ENCODE measurements around the gene NFYA.

NFYA gene

DNA sequence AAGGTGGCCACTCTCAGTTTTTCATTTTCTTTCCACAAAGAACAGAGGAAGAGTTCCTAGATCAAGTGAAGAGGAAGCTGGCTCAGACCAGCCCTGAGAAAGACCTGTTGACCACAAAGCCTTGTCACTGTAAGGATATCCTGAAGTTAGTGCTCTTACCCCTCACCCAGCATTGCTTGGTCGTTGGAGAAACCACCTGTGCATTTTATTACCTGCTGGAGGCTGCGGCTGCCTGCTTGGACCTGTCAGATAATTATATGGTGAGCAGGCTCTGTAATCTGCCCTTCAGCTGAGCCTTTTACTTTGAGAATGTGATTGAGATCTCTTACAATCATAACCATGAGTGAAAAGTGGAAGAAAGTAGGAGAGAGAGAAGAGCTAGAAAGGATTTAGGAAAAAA lies 59.5 kb downstream of the NFYA start:
- DNase-seq (ENCODE audit: low read depth), result no peak
- no peak overlapping the region for H3K4me3 ChIP-seq (ENCODE audit: low read depth, low read length)
- TF ChIP-seq, protein P1, sequence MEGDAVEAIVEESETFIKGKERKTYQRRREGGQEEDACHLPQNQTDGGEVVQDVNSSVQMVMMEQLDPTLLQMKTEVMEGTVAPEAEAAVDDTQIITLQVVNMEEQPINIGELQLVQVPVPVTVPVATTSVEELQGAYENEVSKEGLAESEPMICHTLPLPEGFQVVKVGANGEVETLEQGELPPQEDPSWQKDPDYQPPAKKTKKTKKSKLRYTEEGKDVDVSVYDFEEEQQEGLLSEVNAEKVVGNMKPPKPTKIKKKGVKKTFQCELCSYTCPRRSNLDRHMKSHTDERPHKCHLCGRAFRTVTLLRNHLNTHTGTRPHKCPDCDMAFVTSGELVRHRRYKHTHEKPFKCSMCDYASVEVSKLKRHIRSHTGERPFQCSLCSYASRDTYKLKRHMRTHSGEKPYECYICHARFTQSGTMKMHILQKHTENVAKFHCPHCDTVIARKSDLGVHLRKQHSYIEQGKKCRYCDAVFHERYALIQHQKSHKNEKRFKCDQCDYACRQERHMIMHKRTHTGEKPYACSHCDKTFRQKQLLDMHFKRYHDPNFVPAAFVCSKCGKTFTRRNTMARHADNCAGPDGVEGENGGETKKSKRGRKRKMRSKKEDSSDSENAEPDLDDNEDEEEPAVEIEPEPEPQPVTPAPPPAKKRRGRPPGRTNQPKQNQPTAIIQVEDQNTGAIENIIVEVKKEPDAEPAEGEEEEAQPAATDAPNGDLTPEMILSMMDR (IDR thresholded peaks at IDR 0.05; ENCODE audit: control insufficient read depth, extremely low read depth, insufficient read depth), result no peak

DNA sequence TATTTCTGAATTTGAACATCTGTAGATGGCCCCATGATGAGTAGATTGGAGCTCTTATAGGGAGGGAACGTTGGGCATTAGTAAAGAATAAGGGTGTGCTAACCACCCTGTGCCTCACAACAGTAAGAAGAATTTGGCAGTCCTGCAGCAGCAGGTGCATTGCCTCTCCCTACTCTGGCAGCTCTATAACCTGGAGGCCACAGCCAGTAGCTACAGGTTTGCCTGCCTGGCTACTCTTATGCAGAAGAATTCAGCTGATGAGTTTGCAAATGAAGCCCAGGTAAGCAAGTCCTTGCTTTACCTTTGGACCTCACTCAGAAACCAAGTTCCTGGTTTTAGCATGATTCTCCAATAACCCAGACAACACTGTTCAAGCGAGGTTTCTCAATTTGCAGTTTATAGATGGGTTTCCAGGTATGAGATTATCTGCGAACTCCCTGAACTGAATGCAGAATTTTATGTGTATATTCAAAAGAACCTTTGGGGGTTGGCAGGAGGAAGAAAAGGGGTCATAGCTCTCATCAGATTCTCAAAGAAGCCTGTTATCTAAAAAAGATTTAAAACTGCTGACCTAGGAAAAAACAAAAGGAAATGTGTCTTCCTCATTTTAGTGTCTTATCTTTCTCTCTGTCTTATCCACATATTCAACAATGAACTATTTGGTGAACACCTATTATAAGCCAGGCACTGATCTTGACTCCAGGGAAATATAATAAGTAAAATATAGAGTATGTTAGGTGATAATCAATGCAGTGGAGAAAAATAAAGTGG lies 62.5 kb downstream of the NFYA start:
- TF ChIP-seq, protein P1 (IDR thresholded peaks at IDR 0.05; ENCODE audit: control insufficient read depth, extremely low read depth, insufficient read depth), result no peak
- no peak for DNase-seq (ENCODE audit: low read depth)
- H3K4me3 ChIP-seq (ENCODE audit: low read depth, low read length), result no peak overlapping the region

DNA sequence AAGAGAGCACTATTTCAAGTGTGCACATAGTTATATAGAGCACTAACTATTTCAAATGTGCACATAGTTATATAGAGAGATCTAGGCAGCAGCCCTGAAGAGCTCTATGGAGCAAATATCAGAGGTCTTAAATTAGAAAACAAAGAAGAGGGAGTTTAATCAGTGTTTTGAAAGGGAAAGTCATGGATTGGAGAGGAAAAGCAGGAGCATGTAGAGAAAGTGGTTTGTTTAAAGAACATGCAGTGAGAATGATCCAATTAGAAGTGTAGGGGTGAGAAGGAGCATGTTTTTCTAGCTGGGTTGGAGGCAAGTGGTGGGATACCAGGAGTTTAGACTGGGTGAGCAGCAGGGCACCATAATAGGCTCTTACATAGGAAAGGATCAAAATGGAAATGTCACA lies 64.1 kb downstream of the NFYA start:
- no peak for DNase-seq (ENCODE audit: low read depth)
- TF ChIP-seq, protein P1 (IDR thresholded peaks at IDR 0.05; ENCODE audit: control insufficient read depth, extremely low read depth, insufficient read depth), result no peak
- H3K4me3 ChIP-seq (ENCODE audit: low read depth, low read length), result no peak overlapping the region

DNA sequence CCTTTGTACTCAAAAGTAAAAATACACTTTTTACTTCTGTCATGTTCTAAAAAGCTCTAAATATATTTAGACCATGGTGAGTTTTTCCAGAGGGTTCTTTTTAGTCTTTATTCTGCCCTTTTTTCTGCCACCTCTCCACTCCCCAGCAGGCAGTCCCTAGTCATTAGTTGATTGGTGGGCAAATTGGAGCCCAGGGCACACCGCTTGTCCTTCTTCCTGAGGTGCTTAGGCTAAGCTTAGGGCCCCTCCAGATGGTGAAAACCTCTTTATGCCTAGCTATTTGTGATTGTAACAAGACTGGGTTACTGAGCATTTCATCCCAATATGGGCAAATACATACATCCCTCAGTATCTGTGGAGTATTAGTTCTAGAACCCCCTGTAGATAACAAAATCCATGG lies 75.1 kb downstream of the NFYA start:
- no peak for DNase-seq (ENCODE audit: low read depth)
- TF ChIP-seq, protein P1 (IDR thresholded peaks at IDR 0.05; ENCODE audit: control insufficient read depth, extremely low read depth, insufficient read depth), result no peak
- H3K4me3 ChIP-seq (ENCODE audit: low read depth, low read length), result no peak overlapping the region
